Fibroblast of lung (primary cell): Measurements from ENCODE around the gene PIGK. TPM values are rescaled to one million over a fixed set of nuclear protein-coding genes. Genes with fewer than 3 reads are reported as not detected.

Experiments
- DNase-seq, 2 donors: peaks; one replicate each; pipeline versions ENCODE4 v3.0.0 to v3.0.0-alpha.2; 2010; ENCODE audit warnings: low read depth in 2 of 2
- H2AFZ ChIP-seq: 2 replicates; pipeline ENCODE4 v1.5.1; 2012; ENCODE audit warnings: low read length, control low read depth, inconsistent platforms
- H3K27ac ChIP-seq: 2 replicates; pipeline ENCODE4 v1.5.1; 2011; ENCODE audit warnings: low read length, control low read depth; ENCODE audit not compliant: insufficient read depth
- H3K27me3 ChIP-seq: 2 replicates; pipeline ENCODE4 v1.5.1; 2011; ENCODE audit warnings: mild to moderate bottlenecking, low read length; ENCODE audit not compliant: control insufficient read depth, insufficient read depth
- H3K36me3 ChIP-seq: 2 replicates; pipeline ENCODE4 v1.5.1; 2011; ENCODE audit warnings: low read length; ENCODE audit not compliant: control insufficient read depth, insufficient read depth
- H3K4me1 ChIP-seq: 2 replicates; pipeline ENCODE4 v1.5.1; 2011; ENCODE audit warnings: low read length; ENCODE audit not compliant: control insufficient read depth, insufficient read depth; ENCODE audit errors: extremely low read depth
- H3K4me2 ChIP-seq: 2 replicates; pipeline ENCODE4 v1.5.1; 2011; ENCODE audit warnings: low read length, control low read depth; ENCODE audit not compliant: insufficient read depth; ENCODE audit errors: extremely low read depth
- H3K4me3 ChIP-seq, 4 experiments: fragments of 200-600 bp in 1 of 4; sonication (generic) in 1 of 4; replicated peaks in 1 of 4; 2 replicates each; pipeline ENCODE4 v1.5.1; 2011 to 2016; ENCODE audit warnings: low read length in 4 of 4, low read depth in 3 of 4, mild to moderate bottlenecking in 3 of 4, control low read depth in 2 of 4, inconsistent platforms in 1 of 4, mixed read lengths in 1 of 4; ENCODE audit not compliant: insufficient read depth in 1 of 4; ENCODE audit errors: control extremely low read depth in 1 of 4
- H3K79me2 ChIP-seq: 2 replicates; pipeline ENCODE4 v1.5.1; 2012; ENCODE audit warnings: mild to moderate bottlenecking, low read length, inconsistent platforms; ENCODE audit not compliant: control insufficient read depth, insufficient read depth
- H3K9ac ChIP-seq: 2 replicates; pipeline ENCODE4 v1.5.1; 2011; ENCODE audit warnings: mild to moderate bottlenecking, low read length, control low read depth; ENCODE audit not compliant: insufficient read depth
- H3K9me3 ChIP-seq: 2 replicates; pipeline ENCODE4 v1.5.1; 2012; ENCODE audit warnings: low read depth, low read length; ENCODE audit not compliant: control insufficient read depth, insufficient read depth
- H4K20me1 ChIP-seq: 2 replicates; pipeline ENCODE4 v1.5.1; 2011; ENCODE audit warnings: low read length; ENCODE audit not compliant: control insufficient read depth, insufficient read depth; ENCODE audit errors: extremely low read depth
- EZH2 ChIP-seq: IDR thresholded peaks from 2 replicates; pipeline ENCODE4 v1.5.1; 2012; ENCODE audit warnings: low read length, control low read depth, mild to moderate bottlenecking; ENCODE audit errors: missing control alignments
- polyA plus RNA-seq, 2 donors: library from polyadenylated mRNA; depleted of rRNA in 1 of 2; stranded (reverse) in 1 of 2; unstranded in 1 of 2; fragments of >200 nt; gene quantifications; 2 replicates each; pipeline ENCODE4 v1.2.1, GENCODE V29; 2011 to 2012; ENCODE audit warnings: missing spikeins in 1 of 2
- total RNA-seq: library from RNA; depleted of rRNA; stranded (reverse); fragments of >200 nt; gene quantifications from 2 replicates; pipeline ENCODE4 v1.2.1, GENCODE V29; 2014
- TF ChIP-seq, protein P1 (sequence below), 2 donors: IDR thresholded peaks in 1 of 2; conservative IDR thresholded peaks in 1 of 2; 1 replicate in 1 of 2; 2 replicates in 1 of 2; pipeline ENCODE4 v1.5.1; 2011 to 2012; ENCODE audit warnings: low read length in 2 of 2, control low read depth in 1 of 2, inconsistent platforms in 1 of 2, low read depth in 1 of 2, mild to moderate bottlenecking in 1 of 2

PIGK gene
- total and polyA plus RNA-seq, 2 donors (not counting 1 experiment from before 2014, with no cell fraction given) = 55.7 to 58.7 TPM

DNA sequence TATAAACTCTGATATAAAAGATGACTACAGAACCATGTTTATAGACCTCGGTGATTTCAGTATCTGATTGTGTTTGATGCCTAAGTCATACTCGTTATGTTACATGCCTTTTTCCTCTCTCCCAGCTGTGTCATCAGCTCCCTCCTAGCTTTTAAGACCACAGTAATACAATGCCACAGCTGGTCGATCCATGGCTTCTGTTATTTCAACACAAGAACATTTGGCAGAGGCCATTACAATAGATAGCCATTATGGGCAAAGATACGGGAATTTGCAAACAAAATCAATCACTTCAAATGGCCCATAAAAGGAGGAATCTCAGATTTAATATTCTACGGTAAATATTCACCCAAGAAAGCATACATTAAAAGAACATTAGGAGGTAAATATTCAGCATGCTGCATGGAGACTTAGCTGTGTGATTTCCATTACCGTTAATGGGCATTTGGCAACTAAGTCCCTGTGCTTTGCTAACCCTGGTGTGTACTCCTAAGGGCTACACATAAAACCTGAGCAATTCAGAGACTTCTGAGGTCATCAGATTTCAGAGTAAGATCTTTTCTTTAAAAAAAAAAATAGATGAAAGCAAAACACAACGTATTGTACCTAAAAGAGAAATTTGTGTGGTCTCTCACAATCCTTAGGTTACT lies 153.4 kb downstream of the PIGK start:
- H3K27me3 ChIP-seq = no peaks in the 10 kb centered on the region

DNA sequence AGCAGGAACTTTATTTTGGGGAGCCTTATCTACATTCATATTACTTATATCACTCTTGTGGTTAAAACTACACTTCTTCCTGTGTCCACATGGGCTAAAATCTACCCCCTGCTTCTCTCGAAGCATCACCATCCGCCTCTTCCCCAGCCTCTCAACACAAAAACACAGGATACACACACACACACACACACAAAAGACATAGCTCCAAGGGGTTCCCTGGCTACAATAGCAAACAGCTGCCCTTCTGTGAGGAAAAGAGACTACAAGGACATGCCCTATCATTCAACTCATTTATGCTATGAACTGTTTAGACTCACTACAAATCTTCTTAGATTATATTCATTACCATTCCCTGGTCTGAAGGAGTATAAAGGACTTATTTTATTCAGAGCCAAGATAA lies 155.0 kb downstream of the PIGK start:
- Histone ChIP-seq H3K27ac (no peak overlapping the region), H3K36me3 (no peaks in the 10 kb centered on the region), H3K9me3 (no peaks in the 10 kb centered on the region), H2AFZ (no peak overlapping the region), H3K9ac (no peak overlapping the region), H3K27me3 (no peaks in the 10 kb centered on the region), H3K4me2 (no peak overlapping the region), H3K79me2 (no peaks in the 10 kb centered on the region), H4K20me1 (no peaks in the 10 kb centered on the region), H3K4me1 (no peaks in the 10 kb centered on the region), H3K4me3 (no peak overlapping the region)
- no peak for TF ChIP-seq EZH2
- TF ChIP-seq, protein P1, sequence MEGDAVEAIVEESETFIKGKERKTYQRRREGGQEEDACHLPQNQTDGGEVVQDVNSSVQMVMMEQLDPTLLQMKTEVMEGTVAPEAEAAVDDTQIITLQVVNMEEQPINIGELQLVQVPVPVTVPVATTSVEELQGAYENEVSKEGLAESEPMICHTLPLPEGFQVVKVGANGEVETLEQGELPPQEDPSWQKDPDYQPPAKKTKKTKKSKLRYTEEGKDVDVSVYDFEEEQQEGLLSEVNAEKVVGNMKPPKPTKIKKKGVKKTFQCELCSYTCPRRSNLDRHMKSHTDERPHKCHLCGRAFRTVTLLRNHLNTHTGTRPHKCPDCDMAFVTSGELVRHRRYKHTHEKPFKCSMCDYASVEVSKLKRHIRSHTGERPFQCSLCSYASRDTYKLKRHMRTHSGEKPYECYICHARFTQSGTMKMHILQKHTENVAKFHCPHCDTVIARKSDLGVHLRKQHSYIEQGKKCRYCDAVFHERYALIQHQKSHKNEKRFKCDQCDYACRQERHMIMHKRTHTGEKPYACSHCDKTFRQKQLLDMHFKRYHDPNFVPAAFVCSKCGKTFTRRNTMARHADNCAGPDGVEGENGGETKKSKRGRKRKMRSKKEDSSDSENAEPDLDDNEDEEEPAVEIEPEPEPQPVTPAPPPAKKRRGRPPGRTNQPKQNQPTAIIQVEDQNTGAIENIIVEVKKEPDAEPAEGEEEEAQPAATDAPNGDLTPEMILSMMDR (conservative IDR thresholded peaks at IDR 0.05 in 1 of 2, IDR thresholded peaks at IDR 0.05 in 1 of 2; ENCODE audit: low read depth in 1 of 2, low read length in 2 of 2) = no peak
- no peak for DNase-seq

More for the DNA sequence above, 153.4 kb downstream of the PIGK start:
- H3K27ac ChIP-seq = no peak overlapping the region
- no peak for TF ChIP-seq EZH2
- TF ChIP-seq, protein P1 (conservative IDR thresholded peaks at IDR 0.05 in 1 of 2, IDR thresholded peaks at IDR 0.05 in 1 of 2; ENCODE audit: low read depth in 1 of 2, low read length in 2 of 2) = no peak
- DNase-seq = no peak
- no peaks in the 10 kb centered on the region for H4K20me1 ChIP-seq
- H3K9ac ChIP-seq = no peak overlapping the region
- no peak overlapping the region for H3K4me2 ChIP-seq
- no peaks in the 10 kb centered on the region for H3K4me1 ChIP-seq
- no peaks in the 10 kb centered on the region for H3K79me2 ChIP-seq
- no peaks in the 10 kb centered on the region for H3K9me3 ChIP-seq
- H3K36me3 ChIP-seq = no peaks in the 10 kb centered on the region
- no peak overlapping the region for H3K4me3 ChIP-seq
- no peak overlapping the region for H2AFZ ChIP-seq

DNA sequence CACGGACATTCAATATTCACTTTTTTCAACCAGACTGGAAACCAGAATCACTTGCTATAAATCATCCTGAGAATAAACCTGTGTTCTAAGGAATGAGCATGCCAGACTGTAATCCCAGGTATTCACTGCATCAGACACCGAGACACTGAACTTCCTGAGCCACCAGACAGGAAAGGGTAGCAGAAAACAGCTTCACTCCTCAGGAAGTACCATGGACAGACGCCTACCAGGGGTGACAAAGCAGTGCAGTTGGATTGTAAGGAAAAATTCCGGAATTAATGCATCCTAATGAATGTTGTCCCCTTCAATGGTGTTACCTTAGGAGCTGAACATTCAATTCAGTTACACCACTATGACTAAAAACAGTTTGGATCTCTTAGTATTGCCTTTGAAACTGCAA lies 156.1 kb downstream of the PIGK start:
- TF ChIP-seq EZH2 = no peak
- TF ChIP-seq, protein P1 (conservative IDR thresholded peaks at IDR 0.05 in 1 of 2, IDR thresholded peaks at IDR 0.05 in 1 of 2; ENCODE audit: low read depth in 1 of 2, low read length in 2 of 2) = no peak
- no peaks in the 10 kb centered on the region for H3K79me2 ChIP-seq
- no peaks in the 10 kb centered on the region for H4K20me1 ChIP-seq
- no peaks in the 10 kb centered on the region for H3K27me3 ChIP-seq
- H3K4me3 ChIP-seq = no peak overlapping the region
- H2AFZ ChIP-seq = no peak overlapping the region
- H3K9me3 ChIP-seq = no peaks in the 10 kb centered on the region
- no peak overlapping the region for H3K4me2 ChIP-seq
- peak in 1 of 2 donors; percentile 5 for DNase-seq
- H3K9ac ChIP-seq = no peak overlapping the region
- no peaks in the 10 kb centered on the region for H3K4me1 ChIP-seq
- no peak overlapping the region for H3K27ac ChIP-seq
- no peaks in the 10 kb centered on the region for H3K36me3 ChIP-seq
